ENCODE results near the gene PHACTR1.

DNA sequence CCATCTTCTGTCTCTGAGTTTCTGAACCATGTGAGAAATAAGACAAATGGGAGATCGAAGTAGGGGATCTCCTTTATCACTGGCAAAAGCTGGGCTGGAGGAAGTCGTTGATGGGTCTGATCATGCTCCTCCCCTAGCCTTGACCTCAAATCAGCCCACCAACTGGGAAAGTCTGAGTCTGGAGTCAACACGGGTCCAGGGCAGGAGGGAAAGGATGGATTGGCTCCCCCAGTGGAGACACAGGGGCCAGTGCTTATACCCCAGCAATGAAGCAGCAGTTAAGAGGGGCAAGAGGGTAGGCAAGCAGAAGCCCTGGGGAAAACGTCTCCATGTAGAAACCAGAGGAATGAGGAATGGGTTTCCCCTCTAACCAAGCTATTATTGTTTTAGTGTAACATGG is 459.2 kb downstream of the PHACTR1 start:
- TF ChIP-seq TEAD1 (CRISPR knock-in tag; IDR thresholded peaks at IDR 0.05): no peak
- TF ChIP-seq, protein P1, sequence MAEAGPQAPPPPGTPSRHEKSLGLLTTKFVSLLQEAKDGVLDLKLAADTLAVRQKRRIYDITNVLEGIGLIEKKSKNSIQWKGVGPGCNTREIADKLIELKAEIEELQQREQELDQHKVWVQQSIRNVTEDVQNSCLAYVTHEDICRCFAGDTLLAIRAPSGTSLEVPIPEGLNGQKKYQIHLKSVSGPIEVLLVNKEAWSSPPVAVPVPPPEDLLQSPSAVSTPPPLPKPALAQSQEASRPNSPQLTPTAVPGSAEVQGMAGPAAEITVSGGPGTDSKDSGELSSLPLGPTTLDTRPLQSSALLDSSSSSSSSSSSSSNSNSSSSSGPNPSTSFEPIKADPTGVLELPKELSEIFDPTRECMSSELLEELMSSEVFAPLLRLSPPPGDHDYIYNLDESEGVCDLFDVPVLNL (CRISPR knock-in tag; IDR thresholded peaks at IDR 0.05; ENCODE audit: borderline replicate concordance, low read depth): no peak
- TF ChIP-seq SMAD3 (CRISPR knock-in tag; IDR thresholded peaks at IDR 0.05; ENCODE audit: borderline replicate concordance): no peak
- TF ChIP-seq, protein P2, sequence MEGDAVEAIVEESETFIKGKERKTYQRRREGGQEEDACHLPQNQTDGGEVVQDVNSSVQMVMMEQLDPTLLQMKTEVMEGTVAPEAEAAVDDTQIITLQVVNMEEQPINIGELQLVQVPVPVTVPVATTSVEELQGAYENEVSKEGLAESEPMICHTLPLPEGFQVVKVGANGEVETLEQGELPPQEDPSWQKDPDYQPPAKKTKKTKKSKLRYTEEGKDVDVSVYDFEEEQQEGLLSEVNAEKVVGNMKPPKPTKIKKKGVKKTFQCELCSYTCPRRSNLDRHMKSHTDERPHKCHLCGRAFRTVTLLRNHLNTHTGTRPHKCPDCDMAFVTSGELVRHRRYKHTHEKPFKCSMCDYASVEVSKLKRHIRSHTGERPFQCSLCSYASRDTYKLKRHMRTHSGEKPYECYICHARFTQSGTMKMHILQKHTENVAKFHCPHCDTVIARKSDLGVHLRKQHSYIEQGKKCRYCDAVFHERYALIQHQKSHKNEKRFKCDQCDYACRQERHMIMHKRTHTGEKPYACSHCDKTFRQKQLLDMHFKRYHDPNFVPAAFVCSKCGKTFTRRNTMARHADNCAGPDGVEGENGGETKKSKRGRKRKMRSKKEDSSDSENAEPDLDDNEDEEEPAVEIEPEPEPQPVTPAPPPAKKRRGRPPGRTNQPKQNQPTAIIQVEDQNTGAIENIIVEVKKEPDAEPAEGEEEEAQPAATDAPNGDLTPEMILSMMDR (IDR thresholded peaks at IDR 0.05): no peak
- TF ChIP-seq TEAD4 (CRISPR knock-in tag; IDR thresholded peaks at IDR 0.05): no peak

Data from WTC11 (cell line).